HG03039 (cell line): ENCODE results near the gene COL1A1.
A peak's percentile ranks its signal among the peaks of the same experiment; 100 is the strongest.

Experiments used
- ATAC-seq: cut with Tn5 transposase; IDR thresholded peaks from one replicate; pipeline ENCODE4 v1.9.1; 2021; ENCODE audit warnings: mild to moderate bottlenecking, moderate library complexity; ENCODE audit not compliant: unreplicated experiment

Gene COL1A1

GRCh38 chr17:50187751-50188530, 13.5 kb downstream of the COL1A1 start:
- no peak for ATAC-seq

DNA sequence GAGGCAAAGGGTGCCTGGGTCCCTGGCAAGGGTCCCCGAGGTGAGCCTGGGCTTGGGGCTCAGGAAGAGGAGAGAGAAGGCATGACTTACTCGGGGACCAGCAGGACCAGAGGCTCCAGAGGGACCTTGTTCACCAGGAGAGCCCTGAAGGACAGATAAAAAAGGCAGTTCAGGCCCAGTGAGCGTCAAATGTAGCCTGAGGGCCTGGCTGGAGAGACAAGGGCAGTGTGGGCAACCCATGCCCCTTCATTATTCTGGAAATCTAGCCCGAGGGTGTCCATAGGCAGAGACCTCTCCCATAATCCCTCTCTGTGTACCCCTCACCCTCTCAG, 14.1 kb downstream of the COL1A1 start:
- no peak for ATAC-seq

- ATAC-seq, result no peak
These were observed 14.6 kb downstream of the COL1A1 start for GRCh38 chr17:50186661-50187393.

DNA sequence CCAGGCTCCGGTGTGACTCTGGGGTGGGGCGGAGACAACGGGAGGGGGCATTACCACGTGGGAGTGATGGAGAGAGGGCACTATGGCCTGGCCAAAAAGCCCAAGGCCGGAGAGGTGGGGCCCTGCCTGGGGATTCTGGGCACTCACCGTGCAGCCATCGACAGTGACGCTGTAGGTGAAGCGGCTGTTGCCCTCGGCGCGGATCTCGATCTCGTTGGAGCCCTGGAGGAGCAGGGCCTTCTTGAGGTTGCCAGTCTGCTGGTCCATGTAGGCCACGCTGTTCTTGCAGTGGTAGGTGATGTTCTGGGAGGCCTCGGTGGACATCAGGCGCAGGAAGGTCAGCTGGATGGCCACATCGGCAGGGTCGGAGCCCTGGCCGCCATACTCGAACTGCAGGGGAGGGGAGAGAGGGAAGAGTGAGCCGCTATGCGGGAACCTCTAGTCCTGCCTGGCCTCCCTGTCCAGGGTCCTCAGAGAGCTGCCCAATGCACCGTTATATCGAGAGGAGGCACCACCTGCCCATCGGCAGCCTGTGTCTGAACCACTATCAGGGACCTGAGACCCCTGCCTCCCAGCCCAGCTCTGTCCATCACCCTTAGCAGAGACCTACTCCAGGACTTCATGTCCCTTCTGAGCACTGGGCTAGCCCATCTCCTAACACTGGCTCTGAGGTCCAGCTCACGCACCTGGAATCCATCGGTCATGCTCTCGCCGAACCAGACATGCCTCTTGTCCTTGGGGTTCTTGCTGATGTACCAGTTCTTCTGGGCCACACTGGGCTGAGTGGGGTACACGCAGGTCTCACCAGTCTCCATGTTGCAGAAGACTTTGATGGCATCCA, 15.6 kb downstream of the COL1A1 start:
- no peak for ATAC-seq

- no peak for ATAC-seq
These were observed 16.6 kb downstream of the COL1A1 start for GRCh38 chr17:50184611-50185398.

GRCh38 chr17:50184064-50184463, 17.4 kb downstream of the COL1A1 start:
- no peak for ATAC-seq

- no peak for ATAC-seq
These were observed 17.9 kb downstream of the COL1A1 start for GRCh38 chr17:50183421-50183994.

DNA sequence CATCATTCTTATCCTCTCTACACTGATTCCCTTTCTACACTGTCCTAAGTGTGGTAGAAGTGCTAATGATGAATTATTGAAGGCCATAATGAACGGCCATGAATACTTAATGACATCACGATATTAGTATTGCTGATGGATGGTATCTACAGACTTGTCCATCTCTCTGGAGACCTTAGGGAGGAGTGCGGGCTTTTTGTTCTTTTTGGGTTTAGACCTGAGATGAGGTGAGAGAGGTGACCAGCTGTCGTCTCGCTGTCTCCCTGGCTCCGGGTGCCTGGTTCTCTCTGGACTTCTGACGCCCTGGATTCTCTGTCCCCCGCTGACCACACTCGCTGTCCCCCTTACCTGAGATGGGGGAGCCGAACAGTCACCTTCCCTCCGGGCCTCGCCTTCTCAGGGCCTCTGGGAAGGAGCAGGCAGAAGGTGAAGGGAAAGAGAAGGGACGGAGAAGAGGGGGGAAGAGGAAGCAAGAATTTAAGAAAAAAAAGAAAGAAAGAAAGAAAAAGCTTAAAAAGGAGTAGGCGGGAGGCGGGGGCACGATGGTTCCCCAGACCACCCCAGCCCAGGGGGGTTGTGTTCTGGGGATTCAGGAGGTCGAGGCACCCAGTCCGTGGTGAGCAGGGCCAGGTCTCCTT, 18.5 kb downstream of the COL1A1 start:
- ATAC-seq, result no peak

- no peak for ATAC-seq
These were observed 19.6 kb downstream of the COL1A1 start for GRCh38 chr17:50181591-50182560.

GRCh38 chr17:50181144-50181543, 20.3 kb downstream of the COL1A1 start:
- ATAC-seq, result no peak

GRCh38 chr17:50180620-50181019, 20.8 kb downstream of the COL1A1 start:
- ATAC-seq, result no peak

GRCh38 chr17:50180111-50180510, 21.3 kb downstream of the COL1A1 start:
- no peak for ATAC-seq

- peak; percentile 44 for ATAC-seq
These were observed 23.2 kb downstream of the COL1A1 start for GRCh38 chr17:50177983-50178834.

DNA sequence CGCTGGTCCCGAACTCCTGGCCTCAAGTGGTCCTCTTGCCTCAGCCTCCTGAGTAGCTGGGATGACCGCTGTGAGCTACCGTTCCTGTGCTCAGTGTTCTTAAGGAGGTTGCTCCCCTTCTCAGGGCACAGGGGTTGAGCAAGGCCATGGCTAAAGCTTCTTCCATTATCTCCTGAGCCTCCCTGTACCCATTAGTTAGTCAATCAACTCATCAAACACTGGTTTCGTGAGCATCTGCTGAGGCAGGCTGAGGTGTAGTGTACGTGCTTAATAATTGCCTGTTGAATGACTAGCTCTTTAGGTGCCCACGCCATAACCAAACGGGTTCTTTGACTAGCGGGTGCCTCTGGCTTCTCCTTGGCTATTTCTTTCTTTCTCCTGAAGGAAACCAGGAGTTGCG, 24.0 kb downstream of the COL1A1 start:
- ATAC-seq, result no peak

DNA sequence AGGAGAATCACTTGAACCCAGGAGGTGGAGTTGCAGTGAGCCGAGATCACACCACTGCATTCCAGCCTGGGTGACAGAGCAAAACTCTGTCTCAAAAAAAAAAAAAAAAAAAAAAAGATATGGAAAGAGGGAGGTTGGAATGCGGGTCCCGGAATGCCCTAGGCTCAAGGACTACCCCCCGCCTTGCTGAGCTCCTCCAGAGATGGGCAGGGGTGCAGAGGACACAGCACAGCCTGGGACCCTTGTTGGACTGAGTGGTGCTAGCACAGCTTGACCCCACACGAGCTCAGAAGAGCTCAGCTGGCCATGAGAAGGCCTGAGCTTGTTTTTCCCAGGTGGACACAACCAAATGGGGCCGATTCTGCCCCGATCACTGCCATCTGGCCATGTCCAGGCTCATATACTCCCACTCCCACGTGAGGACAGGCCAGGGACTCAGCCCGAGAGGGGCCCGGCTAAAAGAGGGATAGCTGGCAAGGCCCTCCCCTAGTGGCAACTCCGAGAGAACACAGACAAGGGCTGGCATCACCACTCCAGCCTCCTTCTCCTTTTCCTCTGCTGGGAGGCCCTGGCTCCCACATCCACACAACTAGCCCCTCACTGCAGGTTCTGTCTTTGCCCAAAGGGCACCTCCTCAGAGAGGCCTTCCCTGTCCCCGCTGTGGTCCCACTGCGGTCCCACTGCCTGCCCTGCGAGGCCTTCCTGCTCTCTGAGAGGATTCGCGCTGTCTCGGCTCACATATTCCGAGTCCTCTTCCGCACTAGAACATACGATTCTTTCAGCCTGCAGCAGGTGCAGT, 24.7 kb downstream of the COL1A1 start:
- no peak for ATAC-seq

DNA sequence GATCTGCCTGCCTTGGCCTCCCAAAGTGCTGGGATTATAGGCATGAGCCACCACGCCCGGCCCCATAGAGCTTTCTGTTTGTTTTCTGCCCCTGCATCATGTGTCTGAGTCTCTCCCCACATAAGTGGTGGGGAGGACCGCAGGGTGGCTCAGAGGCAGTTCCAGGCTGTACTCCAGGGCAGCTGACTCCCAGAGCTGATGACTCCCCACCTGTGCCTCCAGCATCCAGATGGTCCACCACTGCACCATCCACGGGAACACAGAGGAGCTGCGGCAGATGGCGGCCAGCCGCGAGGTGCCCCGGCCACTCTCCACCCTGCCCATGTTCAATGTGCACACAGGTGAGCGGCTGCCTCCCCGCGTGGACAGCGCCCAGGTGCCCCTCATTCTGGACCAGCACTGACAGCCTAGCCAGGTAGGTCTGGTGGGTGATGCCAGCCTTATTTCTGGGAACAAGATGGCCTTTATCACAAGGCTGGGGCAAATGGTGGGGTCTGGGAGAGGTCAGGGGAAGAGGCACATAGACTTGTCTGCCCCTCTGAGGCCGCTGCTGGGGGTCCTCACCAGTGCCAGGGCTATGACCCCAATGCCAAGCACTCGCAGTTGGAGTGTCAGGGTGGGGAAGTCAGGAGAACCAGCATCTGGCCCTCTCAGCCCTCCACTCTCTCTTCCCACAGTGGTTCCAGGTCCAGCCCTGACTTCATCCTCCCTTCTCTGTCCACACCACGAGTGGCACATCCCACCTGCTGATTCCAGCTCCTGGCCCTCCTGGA, 26.2 kb downstream of the COL1A1 start:
- no peak for ATAC-seq
